UCSD-AML1 (cell line): ENCODE data around the gene PBX3.

ENCODE experiments used
- DNase-seq: peaks from one replicate; lab custom pipeline; 2025; ENCODE audit not compliant: unreplicated experiment; lab: John Stamatoyannopoulos, UW

Gene PBX3

GRCh38 chr9:125748446-125749099, 1.4 kb downstream of the PBX3 start:
- DNase-seq: no peak

- DNase-seq: no peak
These were observed 2.2 kb downstream of the PBX3 start for GRCh38 chr9:125749287-125749935.

GRCh38 chr9:125749951-125750626, 2.9 kb downstream of the PBX3 start:
- DNase-seq: no peak

DNA sequence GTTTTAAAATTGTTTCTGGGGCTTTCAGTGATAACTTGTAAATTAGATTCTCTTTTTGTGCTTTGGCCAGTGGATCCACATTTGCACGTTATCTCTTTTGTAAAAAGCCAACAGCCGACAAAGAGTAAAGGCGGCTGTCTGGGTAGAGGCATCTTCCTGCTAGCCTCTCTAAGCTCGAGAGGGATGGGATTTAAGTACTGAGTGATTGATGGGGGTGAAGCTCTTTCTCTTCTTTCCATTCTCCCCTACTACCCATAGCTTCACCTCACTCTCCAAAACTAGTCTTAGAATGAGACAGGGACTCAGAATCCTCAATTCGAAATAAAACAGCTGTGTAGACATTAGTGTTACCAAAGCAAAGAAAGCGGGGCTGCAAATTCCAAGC, 3.4 kb downstream of the PBX3 start:
- DNase-seq: no peak

DNA sequence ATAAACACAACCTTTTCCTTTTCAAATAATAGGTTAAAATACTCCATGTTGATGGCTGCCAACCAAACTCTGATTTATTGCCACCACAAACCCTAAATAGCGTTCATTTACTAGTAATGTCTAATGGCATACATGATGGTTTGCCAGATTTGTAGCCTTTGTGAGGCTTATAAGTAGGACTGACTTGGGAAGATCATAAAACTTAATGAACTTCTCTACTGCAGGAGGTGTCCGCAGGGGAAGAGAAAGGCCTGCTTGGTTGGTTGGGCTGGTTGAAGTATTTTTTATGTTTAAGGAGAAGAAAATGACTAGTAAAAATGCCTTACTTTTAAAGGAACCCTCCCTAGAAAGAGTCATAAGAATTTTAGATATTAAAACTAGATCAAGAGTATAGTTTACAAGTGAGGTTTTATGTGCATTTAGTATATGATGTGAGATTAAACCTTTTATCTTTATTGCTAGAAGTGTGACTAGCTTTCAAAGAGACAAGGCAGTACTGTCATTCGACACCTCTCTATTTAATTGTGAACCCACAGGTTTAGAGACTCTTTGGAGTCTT, 5.0 kb downstream of the PBX3 start:
- no peak for DNase-seq

GRCh38 chr9:125754096-125754495, 6.9 kb downstream of the PBX3 start:
- DNase-seq: no peak

DNA sequence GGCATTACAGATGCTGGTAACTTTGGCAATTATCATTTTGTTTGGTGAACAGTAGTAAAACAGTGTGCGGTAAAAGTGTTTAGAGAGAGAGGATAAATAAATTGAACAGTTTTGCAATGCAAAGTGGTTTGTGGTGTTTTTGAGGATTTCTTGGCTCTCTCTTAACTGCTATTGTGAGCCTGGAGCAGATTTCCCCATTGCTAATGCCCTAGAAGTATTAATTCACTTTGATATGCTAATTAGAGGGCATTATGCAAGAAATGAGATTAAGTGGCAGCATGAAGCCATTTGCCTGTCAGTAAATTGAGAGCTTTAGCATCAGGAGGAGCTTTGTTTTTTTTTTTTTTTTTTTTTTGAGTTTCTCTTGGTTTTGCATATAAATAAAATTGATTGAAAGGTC, 8.2 kb downstream of the PBX3 start:
- DNase-seq: no peak

GRCh38 chr9:125756518-125756917, 9.3 kb downstream of the PBX3 start:
- no peak for DNase-seq

GRCh38 chr9:125757834-125758233, 10.7 kb downstream of the PBX3 start:
- no peak for DNase-seq

DNA sequence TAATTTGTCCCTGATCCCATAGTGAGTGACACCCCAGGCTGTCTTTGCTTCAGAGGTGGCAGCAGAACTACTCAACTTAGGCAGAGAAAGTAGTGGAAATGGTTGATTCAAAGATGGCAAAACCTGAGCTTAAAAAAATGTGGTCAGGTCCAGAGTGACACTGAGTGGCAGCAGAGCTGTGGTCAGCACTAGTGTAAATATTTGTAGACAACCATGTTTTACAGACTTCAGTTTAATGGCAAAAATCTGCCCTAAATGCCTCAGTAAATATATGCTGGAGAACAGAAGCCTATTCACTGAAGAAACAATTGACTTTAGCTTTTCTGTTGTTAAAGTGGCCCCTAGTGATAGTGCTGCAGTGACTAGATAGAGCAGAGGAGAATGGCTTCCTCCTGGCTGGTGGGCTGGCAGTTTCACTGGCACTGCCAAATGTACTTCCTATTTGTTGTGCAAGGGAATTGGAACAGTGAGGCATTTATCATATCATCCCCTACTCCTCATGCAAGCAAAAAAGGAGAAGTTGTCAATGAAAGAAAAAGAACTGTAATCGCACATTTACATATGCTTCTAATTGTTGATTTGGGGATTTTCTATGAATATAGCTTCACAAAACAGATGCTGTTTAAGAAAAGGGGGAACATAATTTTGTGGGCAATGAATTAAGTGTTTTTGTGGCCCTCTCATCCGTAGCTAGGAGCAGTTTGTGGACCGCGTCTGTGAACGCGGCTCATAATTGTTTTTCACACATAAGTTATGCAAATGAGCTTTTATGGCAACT, 12.0 kb downstream of the PBX3 start:
- peak; percentile 31 for DNase-seq

DNA sequence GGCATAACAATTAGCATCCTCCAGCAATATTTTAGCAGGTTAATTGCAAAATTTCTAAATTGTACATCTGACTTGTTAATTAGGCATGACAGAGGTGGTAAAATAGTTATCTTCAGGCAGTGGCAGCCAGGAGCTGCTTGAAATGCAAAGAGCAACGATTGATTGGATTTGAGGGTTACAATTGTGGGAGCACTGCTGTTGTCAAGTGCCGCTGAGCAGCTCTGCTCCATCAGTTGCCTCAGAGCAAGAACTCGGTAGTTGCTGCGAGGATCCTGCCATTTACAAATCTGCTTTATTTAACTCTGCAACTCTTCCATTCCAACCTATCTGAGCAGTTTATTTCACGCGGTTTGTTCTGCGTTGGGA, 12.6 kb downstream of the PBX3 start:
- no peak for DNase-seq

DNA sequence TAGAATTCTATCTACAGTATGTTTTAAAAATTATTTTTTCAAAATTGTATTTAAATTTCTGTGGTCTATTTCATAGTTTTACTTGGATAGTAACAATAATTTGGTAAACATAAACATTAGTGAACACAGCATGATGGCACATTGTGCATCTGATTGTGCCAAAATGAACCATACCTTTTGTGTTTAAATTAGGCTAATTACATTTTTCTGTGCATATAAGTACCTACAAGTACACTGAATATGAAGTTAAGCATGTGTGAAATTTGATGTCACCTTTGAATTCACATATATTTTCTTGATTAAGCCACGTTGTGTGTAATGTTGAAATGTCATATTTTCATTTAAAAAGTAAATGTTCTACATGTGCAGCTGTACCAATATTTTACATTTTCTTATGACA, 13.4 kb downstream of the PBX3 start:
- no peak for DNase-seq

DNA sequence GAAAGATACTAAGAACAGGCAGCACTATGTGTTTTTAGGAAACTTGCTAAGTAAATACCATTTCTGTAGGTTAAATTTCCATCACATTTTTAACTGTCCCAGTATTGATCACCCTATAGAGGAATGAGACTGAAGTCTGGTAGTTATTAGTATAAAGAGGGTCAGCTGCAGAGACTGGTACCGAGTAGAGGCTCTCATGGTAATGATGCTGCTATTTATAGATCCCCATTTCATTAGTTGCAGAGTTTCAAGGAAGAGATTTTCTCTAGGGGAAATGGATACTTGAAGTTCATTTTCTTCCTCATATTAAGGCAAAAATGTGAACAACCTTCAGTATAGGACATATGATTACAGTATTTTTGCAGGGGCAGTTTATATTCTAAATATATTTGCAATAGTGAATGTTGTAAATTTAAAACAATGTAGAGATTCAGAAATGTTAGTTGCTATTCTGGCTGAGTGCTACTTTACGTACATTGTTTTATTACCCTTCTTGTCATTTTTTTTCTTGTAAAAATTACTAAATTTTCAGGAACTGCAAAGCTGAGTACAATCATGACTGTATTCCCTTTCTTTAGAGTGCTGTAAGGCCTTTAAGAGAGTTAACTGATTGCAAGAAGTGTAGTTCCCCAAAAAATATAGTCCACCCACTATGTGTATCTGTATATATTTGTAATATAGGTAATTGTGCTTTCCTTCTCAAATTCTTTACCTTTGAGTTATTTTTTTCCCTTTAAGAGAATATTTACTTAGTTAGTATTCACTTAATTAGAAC, 14.7 kb downstream of the PBX3 start:
- DNase-seq: no peak

GRCh38 chr9:125763394-125763801, 16.2 kb downstream of the PBX3 start:
- DNase-seq: no peak

- no peak for DNase-seq
These were observed 17.0 kb downstream of the PBX3 start for GRCh38 chr9:125764198-125764597.

DNA sequence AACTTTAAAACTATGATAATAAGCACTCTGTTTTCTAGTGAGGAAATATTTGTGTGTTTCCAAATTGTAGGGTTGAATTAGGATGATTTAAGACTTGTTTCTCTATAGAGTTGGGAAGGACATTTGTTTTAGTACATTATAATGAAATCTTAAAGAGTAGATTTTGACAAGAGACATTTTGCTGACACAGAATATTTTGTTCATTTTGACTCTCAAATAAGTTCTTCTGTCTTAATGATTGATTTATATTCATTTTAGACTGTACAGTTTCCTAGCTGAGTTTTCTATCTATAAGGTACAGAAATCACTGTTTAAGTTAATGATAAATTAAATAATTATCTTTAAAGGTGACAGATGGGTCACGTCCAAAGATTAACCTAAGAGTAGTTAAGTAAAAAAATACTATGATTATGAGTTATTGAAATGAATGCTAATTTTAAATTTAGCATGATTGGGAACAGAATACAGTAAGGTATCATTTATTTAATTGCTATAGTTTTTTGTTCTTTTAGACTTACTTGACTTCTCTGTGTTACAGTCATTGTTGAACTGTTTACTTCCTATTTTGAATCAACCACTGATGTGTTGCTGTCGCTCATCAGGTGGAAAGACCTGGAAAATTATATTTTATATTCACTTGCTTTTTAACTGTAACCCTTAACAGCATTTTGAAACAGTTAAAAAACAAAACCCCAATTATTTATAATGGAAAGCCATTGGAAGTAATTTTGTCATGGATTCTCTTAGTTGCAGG, 19.5 kb downstream of the PBX3 start:
- DNase-seq: no peak

GRCh38 chr9:125767349-125767748, 20.2 kb downstream of the PBX3 start:
- no peak for DNase-seq

GRCh38 chr9:125768803-125769202, 21.6 kb downstream of the PBX3 start:
- no peak for DNase-seq

DNA sequence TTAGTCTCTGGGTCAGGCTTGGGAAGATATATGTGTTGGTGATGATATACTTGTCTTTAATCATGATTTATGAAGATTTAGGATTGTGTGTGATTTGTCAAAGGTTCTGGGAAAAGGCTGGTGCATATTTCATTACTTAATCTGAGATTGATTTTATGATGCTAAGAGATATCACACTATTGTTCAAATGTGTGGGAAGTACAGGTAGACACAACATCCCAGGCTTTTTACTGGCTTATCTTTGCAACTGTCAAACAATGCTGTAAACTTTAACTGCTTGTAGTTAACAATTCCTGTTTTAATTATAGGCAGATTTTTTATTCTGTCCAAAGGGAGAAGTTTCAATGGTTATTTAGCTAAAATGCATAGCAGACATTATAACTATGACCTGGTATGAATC, 23.9 kb downstream of the PBX3 start:
- no peak for DNase-seq

GRCh38 chr9:125772740-125773139, 25.6 kb downstream of the PBX3 start:
- no peak for DNase-seq
